Measurements from ENCODE around the gene EFHC1. TPM values are rescaled to one million over a fixed set of nuclear protein-coding genes. Genes with fewer than 3 reads are reported as not detected.

Gene EFHC1
- total and polyA plus RNA-seq, 2 of the 13 experiments (the other 11 are each of a cell fraction or from before 2014, with no cell fraction given) = 23.4 to 29.5 TPM

DNA sequence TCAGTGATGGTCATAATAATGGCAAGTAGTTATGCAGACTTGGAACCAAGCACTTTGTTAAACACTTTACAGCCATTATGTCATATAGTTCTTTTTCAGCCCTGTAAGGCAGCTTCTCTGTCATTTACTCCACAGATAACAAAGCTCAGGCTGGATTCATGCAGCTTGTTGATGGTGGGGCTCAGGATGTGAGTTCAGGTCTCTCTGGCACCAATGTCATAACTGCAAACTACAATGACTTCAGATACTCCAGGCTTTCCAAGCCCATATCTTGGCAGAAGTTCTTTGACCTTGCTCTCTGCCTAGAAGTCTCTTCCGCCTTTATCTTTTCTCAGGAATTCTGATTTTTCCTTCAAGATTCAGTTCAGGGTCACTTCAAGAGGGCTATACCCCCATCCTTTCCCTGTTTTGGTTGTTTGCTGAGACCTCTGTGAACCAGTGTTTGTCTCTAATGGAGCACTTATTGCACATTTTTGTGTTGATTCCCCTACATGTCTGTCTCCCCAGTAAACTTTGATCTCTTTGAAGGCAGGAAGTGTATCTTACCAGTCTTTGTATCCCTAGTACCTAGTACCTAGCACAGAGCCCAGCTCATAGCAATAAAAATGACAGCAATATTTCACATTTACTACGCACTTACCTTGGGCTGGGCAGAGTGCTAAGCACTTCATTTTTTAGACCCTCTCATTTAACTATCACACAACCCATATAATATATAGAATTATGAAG is 19.7 kb upstream of the EFHC1 start (continued):
- TF ChIP-seq, protein P1, sequence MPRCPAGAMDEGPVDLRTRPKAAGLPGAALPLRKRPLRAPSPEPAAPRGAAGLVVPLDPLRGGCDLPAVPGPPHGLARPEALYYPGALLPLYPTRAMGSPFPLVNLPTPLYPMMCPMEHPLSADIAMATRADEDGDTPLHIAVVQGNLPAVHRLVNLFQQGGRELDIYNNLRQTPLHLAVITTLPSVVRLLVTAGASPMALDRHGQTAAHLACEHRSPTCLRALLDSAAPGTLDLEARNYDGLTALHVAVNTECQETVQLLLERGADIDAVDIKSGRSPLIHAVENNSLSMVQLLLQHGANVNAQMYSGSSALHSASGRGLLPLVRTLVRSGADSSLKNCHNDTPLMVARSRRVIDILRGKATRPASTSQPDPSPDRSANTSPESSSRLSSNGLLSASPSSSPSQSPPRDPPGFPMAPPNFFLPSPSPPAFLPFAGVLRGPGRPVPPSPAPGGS (CRISPR knock-in tag; IDR thresholded peaks at IDR 0.05) = no peak
- TF ChIP-seq ETV5 (CRISPR knock-in tag; IDR thresholded peaks at IDR 0.05; ENCODE audit: borderline replicate concordance) = peak; percentile 72; the same call in 1 of the 2 replicates
- TF ChIP-seq HNF4A (CRISPR knock-in tag; IDR thresholded peaks at IDR 0.05) = peak; percentile 67
- TF ChIP-seq RCOR2 (CRISPR knock-in tag; IDR thresholded peaks at IDR 0.05) = peak; percentile 75; the same call in 1 of the 2 replicates
- no peak for TF ChIP-seq MZF1 (CRISPR knock-in tag; IDR thresholded peaks at IDR 0.05; ENCODE audit: borderline replicate concordance)
- TF ChIP-seq, protein P2, sequence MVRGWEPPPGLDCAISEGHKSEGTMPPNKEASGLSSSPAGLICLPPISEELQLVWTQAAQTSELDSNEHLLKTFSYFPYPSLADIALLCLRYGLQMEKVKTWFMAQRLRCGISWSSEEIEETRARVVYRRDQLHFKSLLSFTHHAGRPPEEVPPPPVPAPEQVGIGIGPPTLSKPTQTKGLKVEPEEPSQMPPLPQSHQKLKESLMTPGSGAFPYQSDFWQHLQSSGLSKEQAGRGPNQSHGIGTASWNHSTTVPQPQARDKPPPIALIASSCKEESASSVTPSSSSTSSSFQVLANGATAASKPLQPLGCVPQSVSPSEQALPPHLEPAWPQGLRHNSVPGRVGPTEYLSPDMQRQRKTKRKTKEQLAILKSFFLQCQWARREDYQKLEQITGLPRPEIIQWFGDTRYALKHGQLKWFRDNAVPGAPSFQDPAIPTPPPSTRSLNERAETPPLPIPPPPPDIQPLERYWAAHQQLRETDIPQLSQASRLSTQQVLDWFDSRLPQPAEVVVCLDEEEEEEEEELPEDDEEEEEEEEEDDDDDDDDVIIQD (CRISPR knock-in tag; IDR thresholded peaks at IDR 0.05; ENCODE audit: low read depth) = 0 out of 2 replicates have a peak, but pooled peaks have one; percentile 34
- peak; percentile 46; the same call in 1 of the 2 replicates for TF ChIP-seq HDAC1 (CRISPR knock-in tag; IDR thresholded peaks at IDR 0.05)
- TF ChIP-seq, protein P3, sequence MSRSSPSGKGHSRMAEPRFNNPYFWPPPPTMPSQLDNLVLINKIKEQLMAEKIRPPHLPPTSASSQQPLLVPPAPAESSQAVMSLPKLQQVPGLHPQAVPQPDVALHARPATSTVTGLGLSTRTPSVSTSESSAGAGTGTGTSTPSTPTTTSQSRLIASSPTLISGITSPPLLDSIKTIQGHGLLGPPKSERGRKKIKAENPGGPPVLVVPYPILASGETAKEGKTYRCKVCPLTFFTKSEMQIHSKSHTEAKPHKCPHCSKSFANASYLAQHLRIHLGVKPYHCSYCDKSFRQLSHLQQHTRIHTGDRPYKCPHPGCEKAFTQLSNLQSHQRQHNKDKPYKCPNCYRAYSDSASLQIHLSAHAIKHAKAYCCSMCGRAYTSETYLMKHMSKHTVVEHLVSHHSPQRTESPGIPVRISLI (CRISPR knock-in tag; IDR thresholded peaks at IDR 0.05; ENCODE audit: borderline replicate concordance) = no peak
- TF ChIP-seq, protein P4, sequence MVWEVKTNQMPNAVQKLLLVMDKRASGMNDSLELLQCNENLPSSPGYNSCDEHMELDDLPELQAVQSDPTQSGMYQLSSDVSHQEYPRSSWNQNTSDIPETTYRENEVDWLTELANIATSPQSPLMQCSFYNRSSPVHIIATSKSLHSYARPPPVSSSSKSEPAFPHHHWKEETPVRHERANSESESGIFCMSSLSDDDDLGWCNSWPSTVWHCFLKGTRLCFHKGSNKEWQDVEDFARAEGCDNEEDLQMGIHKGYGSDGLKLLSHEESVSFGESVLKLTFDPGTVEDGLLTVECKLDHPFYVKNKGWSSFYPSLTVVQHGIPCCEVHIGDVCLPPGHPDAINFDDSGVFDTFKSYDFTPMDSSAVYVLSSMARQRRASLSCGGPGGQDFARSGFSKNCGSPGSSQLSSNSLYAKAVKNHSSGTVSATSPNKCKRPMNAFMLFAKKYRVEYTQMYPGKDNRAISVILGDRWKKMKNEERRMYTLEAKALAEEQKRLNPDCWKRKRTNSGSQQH (CRISPR knock-in tag; IDR thresholded peaks at IDR 0.05; ENCODE audit: low read depth) = peak; percentile 31; the same call in 1 of the 2 replicates
- TF ChIP-seq FOXP1 (IDR thresholded peaks at IDR 0.05) = no peak
- peak; percentile 46 for TF ChIP-seq FOXP1 (CRISPR knock-in tag; IDR thresholded peaks at IDR 0.05)
- TF ChIP-seq ZNF549 (CRISPR knock-in tag; IDR thresholded peaks at IDR 0.05) = no peak
- peak; percentile 43; the same call in 1 of the 2 replicates for TF ChIP-seq CCDC6 (CRISPR knock-in tag; IDR thresholded peaks at IDR 0.05)
- TF ChIP-seq PHF5A (CRISPR knock-in tag; IDR thresholded peaks at IDR 0.05; ENCODE audit: low read depth, unreplicated experiment) = peak; percentile 40
- no peak for TF ChIP-seq ZNF703 (CRISPR knock-in tag; IDR thresholded peaks at IDR 0.05; ENCODE audit: borderline replicate concordance)
